ENCODE results near the gene SHC2.

DNA sequence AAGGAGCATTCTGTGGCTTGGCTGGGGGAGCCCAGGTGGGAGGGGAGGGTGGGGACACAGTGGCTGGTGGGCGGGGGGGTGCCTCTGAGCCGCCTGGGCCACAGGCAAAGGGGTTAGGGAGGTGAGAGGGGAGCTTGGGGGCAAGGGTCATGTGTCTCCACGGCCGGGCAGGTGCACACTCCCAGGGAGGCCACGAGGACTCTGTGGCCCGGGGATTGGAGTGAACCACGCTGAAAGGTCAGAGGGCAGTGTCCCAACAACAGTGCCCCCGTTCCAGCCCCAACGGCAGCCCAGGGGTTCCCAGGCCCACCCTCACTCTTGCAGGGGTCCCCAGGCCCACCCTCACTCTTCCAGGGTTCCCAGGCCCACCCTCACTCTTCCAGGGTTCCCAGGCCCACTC is 61.5 kb downstream of the SHC2 start:
- no peak for TF ChIP-seq EP300 (IDR thresholded peaks at IDR 0.05)
- TF ChIP-seq, protein P1, sequence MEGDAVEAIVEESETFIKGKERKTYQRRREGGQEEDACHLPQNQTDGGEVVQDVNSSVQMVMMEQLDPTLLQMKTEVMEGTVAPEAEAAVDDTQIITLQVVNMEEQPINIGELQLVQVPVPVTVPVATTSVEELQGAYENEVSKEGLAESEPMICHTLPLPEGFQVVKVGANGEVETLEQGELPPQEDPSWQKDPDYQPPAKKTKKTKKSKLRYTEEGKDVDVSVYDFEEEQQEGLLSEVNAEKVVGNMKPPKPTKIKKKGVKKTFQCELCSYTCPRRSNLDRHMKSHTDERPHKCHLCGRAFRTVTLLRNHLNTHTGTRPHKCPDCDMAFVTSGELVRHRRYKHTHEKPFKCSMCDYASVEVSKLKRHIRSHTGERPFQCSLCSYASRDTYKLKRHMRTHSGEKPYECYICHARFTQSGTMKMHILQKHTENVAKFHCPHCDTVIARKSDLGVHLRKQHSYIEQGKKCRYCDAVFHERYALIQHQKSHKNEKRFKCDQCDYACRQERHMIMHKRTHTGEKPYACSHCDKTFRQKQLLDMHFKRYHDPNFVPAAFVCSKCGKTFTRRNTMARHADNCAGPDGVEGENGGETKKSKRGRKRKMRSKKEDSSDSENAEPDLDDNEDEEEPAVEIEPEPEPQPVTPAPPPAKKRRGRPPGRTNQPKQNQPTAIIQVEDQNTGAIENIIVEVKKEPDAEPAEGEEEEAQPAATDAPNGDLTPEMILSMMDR (IDR thresholded peaks at IDR 0.05), result no peak

Measured in stomach (tissue), 4 donors.